Activated CD4-positive, alpha-beta T cell treated with anti-CD3 and anti-CD28 coated beads, Interleukin-2, Interleukin-4, amounts not matched to agents 100 ng/mL and 50 ng/mL, durations not matched to agents 16 hours and 8 hours (primary cell): ENCODE results near the gene PCNT.
"Not testable (repeated sequence)": the region's sequence is repeated elsewhere in the genome, so short reads cannot be mapped to it uniquely, and the experiment has no call there.

Source experiments
- DNase-seq: peaks from one replicate; pipeline ENCODE4 v3.0.0-alpha.2; 2020; ENCODE audit warnings: low spot score

Gene PCNT

DNA sequence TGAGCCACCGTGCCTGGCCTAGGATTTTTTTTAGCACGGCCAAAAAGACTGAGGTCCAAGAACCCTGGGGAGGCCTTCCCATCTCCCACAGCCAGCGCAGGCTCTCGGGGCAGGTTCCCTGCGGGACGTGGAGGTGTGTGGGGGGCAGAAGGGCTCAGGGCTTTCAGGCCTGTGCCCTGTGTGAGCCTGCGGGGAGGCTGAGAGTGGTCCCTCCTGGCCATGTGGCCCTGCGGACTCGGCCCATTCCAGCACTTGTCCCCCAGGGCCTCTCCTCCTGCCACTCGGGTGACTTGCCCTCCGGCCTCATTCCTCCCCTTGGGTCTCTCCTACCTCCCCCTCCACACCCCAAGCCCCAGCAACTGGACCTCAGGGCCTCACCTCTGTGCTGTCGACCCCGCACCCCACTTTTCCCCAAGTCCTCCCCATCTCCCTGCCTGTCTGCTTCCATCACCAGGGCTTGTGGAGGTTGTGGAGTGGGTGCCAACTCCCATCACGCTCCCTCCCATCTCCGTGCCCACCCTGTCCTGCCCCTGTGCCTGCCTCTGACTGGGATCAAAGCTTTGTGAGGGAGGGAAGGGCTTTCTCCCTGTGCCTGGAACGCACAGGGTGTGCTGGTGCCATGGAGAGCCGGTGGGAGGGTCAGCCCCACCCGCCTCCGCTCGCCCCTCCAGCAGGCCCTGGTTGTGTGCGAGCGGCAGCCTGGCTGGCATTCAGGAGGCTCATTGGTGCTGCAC, 102.5 kb downstream of the PCNT start:
- no peak for DNase-seq

DNA sequence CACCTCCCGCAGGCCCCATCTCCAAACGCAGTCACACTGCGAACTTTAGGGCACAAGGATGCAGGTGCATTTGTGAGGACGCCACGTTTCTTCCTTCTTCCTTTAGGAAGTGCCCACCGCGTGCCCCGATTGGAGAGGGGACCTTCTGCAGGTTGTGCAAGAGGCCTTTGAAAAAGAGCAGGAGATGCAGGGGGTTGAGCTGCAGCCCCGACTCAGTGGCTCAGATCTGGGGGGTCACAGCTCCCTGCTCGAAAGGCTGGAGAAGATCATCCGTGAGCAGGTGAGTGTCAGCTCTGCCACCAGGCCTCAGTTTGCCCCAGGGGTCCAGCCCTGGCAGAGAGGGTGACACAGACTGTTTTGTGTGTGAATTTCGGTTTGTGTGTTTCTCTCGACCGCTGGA, 103.6 kb downstream of the PCNT start:
- no peak for DNase-seq

DNA sequence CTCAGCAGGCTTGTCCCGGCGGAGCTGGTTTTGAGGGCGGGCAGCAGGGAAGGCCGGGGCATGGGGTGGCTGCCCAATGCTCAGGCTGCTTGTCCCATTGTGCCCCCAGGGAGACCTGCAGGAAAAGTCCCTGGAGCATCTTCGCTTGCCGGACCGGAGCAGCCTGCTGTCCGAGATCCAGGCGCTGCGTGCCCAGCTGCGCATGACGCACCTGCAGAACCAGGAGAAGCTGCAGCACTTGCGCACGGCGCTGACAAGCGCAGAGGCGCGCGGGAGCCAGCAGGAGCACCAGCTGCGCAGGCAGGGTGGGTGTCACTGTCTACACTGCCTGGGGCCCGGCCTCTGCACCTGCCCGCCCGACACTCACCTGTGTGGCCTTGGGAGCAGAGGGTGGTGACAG, 104.3 kb downstream of the PCNT start:
- no peak for DNase-seq

DNA sequence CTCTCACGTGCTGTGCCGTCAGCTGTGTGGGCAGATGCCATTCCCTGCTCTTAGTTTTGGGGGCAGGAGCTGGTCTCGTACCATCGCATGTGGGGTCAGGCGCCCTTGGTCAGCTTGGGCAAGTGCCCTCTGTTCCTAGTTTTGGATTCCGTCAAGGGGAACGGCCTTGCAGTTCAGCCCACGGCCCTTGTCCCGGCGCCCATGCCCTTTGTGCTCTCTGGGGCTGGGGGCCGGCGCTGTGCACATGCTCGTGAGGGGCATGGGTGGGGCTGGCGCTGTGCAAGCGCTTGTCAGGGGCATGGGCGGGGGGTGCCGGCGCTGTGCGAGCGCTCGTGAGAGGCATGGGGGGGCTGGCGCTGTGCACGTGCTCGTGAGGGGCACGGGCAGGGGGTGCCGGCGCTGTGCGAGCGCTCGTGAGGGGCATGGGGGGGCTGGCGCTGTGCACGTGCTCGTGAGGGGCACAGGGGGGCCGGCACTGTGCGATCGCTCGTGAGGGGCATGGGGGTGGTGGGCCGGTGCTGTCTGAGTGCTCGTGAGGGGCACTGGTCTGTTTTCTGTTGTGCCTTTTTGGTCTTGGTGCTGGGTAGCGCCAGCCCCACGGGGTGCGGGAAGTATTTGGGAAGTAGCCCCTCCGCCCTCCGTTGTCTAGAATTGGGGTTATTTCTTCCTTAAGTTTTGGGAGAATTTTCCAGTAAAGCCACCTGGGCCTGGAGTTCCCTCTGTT, 105.2 kb downstream of the PCNT start:
- DNase-seq = no peak

DNA sequence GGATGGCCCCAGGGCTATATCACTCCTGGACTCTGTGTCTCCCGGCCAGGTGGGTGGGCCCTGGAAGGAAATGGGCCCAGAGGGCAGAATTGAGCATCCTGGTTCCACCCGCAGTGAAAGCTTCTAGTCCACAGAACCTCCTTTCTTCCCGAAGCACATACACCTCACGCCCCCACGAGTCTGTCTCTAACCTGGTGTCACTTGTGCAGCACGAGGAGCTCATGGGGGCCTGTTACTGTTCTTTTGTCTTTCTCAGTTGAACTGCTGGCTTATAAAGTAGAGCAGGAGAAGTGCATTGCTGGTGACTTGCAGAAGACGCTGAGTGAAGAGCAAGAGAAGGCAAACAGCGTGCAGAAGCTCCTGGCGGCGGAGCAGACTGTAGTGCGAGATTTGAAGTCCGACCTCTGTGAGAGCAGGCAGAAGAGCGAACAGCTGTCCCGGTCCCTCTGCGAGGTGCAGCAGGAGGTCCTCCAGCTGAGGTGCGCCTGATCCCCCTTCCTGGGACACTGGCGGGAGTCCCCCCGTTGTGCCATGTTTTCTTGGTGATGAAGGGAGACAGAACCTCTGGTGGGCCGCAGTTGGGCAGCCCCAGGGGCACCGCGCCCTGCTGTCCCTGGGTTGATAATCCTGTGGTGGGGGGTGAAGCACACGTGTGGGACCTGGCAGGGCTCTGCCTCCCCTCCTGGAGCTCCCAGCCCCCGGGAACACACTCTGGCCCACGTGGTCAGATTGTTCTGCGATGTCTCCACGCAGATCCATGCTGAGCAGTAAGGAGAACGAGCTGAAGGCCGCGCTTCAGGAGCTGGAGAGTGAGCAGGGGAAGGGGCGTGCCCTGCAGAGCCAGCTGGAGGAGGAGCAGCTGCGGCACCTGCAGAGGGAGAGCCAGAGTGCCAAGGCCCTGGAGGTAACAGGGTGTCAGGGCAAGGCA, 106.1 kb downstream of the PCNT start:
- no peak for DNase-seq

DNA sequence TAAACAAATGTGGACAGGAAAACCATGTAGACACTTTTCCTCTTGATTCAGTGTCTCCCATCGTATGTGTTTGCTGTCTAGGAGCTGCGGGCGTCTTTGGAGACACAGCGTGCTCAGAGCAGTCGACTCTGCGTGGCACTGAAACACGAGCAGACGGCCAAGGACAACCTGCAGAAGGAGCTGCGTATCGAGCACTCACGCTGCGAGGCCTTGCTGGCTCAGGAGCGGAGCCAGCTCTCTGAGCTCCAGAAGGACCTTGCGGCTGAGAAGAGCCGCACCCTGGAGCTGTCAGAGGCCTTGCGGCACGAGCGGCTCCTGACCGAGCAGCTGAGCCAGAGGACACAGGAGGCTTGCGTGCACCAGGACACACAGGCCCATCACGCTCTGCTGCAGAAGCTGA, 107.5 kb downstream of the PCNT start:
- DNase-seq = no peak

DNA sequence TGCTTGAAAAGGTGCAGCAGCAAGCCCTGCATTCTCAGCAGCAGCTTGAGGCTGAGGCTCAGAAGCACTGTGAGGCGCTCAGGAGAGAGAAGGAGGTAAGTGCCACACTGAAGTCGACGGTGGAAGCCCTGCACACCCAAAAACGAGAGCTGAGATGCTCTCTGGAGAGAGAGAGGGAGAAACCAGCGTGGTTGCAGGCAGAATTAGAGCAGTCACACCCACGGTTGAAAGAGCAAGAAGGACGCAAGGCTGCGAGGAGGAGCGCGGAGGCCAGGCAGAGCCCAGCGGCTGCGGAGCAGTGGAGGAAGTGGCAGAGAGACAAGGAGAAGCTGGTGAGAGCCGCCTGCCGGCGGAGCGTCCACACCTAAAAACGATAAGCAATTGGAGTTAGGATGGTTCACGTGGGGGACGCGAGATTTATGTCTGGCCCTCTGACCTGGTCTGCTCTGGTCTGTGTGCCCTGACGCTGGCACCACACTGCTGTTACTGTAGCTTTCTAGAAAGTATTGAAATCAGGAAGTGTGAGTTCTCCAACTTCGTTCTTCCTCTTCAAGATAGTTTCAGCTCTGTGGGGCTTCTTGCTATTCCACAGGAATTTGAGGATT, 108.0 kb downstream of the PCNT start:
- DNase-seq = no peak

DNA sequence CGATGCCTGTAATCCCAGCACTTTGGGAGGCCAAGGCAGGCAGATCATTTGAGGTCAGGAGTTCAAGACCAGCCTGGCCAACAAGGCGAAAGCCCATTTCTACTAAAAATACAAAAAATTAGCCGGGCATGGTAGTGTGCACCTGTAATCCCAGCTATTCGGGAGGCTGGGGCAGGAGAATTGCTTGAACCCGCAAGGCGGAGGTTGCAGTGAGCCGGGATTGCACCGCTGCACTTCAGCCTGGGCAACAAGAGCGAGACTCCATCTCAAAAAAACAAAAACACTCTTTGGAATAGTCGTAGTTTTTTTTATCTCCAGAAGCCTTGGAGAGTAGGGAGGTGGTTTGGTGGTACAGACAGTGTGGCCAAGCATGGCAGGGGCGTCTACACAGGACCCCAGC, 109.2 kb downstream of the PCNT start:
- DNase-seq = not testable (repeated sequence)

DNA sequence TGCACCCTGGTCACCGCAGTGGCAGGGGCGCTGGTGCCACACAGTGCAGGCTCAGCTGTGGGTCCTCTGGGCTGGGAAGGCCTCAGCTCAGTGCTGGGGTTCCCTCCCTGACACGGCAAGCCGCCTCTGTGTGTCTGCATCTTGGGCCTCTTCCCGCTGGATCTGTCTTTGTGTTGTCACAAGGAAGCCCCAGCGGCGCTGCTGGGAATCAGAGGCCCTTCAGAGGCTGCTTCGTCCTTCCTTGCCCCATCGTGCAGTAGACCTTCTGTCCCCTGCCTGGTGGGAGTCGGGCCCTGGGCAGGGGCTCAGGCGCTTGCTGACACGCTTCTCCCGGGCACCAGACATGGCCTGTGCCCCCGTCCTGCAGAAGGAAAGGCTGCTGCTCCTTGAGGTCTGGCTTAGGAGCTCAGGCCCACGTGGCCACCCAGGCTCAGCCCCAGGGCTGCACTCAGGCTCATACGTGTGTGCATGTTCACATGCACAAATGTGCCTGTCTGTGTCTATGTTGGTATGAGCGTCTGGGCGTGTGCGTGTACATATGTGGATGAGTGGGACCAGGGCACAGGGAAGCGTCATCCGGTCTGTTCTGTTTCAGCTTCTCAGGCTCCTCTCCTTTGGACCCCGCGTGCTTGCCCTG, 110.5 kb downstream of the PCNT start:
- DNase-seq = no peak

DNA sequence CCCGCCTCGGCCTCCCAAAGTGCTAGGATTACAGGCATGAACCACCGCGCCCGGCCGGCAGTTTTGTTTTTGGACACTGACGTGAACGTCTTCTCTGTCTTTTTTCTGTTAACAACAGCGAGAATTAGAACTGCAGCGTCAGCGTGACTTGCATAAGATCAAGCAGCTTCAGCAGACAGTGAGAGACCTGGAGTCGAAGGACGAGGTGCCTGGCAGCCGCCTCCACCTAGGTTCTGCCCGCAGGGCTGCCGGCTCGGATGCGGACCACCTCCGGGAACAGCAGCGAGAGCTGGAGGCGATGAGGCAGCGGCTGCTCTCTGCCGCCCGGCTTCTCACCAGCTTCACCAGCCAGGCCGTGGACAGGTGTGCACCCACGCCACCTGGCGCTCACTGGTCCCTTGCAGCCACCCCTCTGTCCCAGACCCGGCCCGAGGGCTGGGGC, 111.9 kb downstream of the PCNT start:
- no peak for DNase-seq

DNA sequence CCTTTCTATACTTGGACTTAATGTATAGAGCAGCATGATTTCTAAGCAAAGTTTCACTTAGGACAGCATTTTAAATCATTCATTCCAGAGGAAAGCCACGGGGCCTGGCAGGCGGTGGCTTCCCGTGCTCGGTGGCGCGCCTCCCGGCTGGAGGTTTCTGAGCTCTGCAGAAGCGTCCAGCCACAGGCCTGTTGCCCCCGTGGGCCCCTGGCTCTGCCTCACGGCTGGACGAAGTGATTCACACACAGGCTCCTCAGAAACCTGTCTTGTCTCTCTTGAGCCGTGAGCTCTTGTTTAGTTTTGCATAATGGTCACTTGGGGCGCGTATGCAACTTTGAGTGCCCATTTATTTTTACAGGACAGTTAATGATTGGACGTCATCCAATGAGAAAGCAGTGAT, 112.7 kb downstream of the PCNT start:
- no peak for DNase-seq

DNA sequence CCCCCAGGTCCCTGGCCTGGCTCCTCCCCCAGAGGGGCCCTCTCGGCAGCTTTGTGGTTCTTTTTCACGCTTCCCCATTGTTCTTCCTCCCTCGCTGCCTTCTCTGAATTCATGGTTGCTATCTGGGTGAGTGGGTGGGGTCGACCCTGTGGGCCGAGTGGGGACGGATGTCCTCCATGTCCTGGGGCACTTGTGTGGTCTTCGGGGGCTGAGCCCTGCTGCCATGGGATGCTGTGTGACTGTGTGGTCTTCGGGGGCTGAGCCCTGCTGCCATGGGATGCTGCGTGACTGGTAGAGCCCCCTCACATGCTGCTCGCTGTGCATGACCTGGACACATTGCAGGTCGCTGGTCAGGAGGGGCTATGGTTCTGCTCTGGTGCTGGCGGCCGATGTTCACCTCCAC, 113.1 kb downstream of the PCNT start:
- no peak for DNase-seq

DNA sequence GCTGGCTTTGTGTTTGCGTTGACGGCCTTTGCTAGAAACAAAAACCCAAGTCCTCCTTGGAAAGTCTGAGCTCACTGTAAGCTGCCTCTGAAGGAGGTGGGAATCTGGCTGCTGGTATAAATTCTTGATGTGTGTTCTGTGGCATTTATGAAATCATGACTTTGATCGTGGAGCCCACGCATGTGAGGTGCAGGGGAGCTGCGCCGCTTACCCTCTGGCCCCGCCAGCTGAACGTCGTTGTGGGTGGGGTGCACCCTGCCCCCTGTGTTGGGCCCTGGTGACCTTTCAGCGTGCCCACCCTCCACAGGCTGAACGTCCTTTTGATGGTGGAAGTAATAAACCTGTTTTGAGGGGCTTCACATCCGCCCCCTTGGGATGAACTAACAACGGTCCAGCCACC, 113.6 kb downstream of the PCNT start:
- no peak for DNase-seq

DNA sequence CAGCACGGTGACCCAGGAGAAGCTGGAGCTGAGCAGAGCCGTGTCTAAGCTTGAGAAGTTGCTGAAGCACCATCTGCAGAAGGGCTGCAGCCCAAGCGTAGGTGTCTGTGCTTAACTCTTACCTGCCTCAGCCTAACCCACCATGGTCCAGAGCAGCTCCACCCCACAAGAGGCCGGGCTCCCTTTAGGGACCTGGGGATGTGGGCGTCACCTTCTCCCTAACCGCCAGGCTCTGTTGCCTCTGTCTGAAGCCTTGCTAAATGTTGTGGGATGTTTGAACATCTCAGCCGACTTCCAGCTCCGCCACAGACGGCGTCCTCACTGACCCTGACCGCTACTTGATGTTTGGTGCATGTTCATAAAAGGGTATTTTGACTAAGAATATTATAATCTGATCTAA, 114.3 kb downstream of the PCNT start:
- DNase-seq = no peak

DNA sequence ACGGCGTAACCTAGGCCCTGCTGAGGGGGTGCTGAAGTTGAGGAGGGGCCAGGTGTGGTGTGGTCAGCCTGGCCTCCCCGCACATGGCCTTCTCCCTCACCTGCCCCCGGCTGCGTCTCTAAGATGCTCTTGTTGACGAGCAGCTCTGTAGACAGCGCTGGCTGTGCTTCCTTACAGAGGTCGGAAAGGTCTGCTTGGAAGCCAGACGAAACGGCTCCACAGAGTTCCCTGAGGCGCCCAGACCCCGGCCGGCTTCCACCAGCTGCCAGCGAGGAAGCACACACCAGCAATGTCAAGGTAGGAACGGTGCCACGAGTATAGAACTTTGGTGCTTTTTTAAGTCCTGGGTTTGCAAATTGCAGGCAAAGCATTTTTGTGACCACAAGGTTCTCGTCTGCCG, 116.0 kb downstream of the PCNT start:
- no peak for DNase-seq

DNA sequence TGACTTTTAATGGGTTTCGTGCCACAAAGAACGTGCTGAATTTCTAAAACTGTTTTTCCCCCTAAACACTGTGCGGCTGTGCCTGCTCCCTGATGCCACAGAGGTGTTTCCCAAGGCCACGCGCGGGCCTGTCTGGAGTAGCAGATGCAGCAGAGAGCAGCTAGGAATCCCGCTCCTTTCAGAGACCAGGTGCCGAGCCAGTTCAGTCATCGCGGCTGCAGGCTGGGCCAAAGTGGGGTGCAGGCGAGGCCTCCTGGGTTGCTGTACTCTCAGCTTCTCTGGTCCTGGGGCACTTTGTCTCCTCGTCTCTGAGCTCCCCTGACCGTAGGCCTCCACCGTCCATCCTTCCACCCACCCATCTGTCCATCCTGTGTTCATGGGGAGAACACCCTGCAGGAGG, 117.4 kb downstream of the PCNT start:
- no peak for DNase-seq

DNA sequence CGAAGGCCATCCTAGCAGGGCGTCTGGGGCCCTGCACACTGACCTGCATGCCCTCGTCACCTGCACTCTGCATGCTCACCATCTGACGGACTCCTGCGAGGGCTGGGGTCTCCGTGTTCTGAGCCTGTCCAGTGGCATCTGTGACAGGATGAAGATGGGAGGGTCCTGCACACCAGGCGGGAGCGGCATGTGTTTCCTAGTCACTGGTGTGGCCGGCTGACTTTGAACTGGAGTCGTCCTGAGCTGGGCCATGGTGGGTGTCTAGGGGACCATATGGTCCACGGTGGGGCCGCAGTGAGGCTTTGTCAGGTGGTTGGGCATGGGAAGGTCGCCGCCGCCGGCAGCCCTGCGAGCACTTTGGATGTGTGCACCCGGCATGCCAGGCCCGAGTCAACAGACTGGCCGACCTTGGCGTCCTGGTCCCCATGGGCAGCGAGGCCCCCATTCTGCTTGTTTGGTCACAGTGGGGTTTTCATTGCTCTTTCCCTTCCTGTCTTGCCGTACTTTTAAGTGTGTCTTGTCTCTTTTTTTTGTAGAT, 118.1 kb downstream of the PCNT start:
- no peak for DNase-seq

DNA sequence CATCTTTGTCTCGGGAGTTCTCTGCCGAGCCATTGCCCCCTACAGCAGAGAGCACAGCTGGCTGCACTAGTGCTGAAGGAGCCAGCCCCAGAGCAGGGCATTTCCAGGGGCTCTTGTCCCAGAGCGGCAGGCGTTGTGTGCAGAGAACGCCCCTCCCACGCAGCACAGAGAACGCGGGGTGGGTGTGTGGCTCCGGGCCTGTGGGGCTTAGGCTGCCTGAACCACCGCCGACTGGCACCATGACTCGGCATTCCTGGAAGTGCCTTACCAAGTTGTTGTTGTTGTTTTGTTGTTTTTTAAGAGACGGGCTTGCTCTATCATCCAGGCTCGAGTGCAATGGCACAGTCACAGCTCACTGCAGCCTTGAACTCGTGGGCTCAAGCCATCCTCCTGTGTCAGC, 119.0 kb downstream of the PCNT start:
- DNase-seq = no peak

DNA sequence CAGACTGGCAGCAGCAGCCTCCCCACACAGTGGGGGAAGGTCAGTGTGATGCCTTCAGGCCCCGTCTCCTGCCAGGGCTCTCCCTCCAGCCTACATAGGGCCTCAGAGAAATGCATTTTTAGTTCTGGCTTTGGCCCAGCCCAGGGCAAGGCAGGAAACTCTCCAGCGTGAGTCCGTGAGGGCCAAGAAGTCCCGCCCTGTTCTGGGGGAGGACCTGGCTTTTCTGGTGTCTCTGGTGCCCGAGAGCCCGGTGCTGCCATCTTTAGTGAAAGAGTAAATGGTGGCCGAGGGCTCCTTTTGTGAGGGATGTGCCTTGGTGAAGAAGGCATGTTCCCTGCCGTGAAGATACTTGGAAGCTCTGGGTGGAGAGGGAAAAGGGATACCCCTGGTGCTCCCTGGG, 120.0 kb downstream of the PCNT start:
- DNase-seq = no peak

DNA sequence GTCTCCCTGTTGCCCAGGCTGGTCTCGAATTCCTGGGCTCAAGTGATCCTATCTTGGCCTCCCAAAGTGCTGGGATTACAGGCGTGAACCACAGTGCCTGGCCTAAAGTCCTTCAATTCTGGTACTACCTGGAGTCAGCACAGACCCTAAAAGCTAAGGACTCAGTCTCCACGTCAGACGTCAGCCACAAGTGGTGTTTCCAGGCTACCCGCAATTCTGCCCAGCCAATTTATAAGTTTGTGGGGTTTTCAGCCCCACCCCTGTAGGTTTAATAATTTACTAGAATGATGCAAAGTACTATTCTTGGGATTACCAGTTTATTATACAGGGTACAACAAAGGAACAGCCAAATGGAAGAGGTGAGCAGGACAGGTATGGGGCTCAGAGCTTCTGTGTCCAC, 124.2 kb downstream of the PCNT start:
- no peak for DNase-seq

DNA sequence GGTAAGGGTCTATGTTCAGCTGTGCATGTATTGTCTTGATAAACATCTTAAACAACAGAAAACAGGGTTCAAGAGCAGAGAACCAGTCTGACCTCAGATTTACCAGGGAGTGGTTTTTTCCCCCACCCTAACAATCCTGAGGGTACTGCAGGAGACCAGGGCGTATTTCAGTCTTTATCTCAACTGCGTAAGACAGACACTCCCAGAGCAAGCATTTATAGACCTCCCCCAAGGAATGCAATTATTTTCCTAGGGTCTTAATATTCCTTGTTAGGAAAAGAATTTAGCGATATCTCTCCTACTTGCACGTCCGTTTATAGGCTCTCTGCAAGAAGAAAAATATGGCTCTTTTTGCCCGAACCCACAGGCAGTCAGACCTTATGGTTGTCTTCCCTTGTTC, 124.9 kb downstream of the PCNT start:
- DNase-seq = not testable (repeated sequence)

DNA sequence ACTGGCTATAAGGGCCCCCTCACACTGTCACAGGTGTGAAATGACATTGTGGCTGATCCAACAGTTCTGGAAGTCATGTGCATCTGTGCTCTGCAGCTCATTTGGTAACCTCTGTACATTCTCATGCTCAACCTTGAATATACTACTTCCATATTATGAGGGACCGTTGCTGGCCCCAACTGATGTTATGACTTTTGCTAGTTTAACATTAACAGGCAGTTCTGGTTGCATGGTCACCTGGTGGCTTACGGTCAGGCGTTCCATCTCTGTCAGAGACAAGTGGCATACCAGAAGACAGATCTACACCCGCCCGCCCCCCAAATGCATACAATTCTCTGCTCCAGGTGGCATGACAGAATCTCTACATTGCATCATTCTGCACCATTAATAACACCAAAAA, 128.8 kb downstream of the PCNT start:
- DNase-seq = no peak
